Ascending aorta (tissue), 2 donors: ENCODE measurements around the gene MPRIP. TPM values are rescaled to one million over a fixed set of nuclear protein-coding genes. Genes with fewer than 3 reads are reported as not detected.

Experiments
- DNase-seq, 2 donors: peaks; one replicate each; pipeline ENCODE4 v3.0.0-alpha.2; 2019; ENCODE audit warnings: low spot score in 2 of 2
- H3K27ac ChIP-seq, 2 donors: fragments of 200-600 bp; sonication (generic); one replicate each; pipeline ENCODE4 v1.5.1; 2016 to 2017; ENCODE audit warnings: mild to moderate bottlenecking in 1 of 2
- H3K27me3 ChIP-seq: fragments of 200-600 bp; sonication (generic); one replicate; pipeline ENCODE4 v1.5.1; 2017
- H3K36me3 ChIP-seq, 2 donors: fragments of 200-600 bp; sonication (generic); one replicate each; pipeline ENCODE4 v1.5.1; 2016
- H3K4me1 ChIP-seq, 2 donors: fragments of 200-600 bp; sonication (generic); one replicate each; pipeline ENCODE4 v1.5.1; 2016 to 2017; ENCODE audit warnings: mild to moderate bottlenecking in 1 of 2
- H3K4me3 ChIP-seq, 2 donors: fragments of 200-600 bp; sonication (generic); one replicate each; pipeline ENCODE4 v1.5.1; 2016 to 2017; ENCODE audit warnings: mild to moderate bottlenecking in 1 of 2
- H3K9me3 ChIP-seq, 2 donors: fragments of 200-600 bp; sonication (generic); one replicate each; pipeline ENCODE4 v1.5.1; 2016
- intact Hi-C: fragments of 100-400 bp; cut with DNase I; formaldehyde crosslinking; loops from one replicate; pipeline ENCODE4 v1.15.1; 2023
- total RNA-seq: library from RNA; depleted of rRNA; stranded (reverse); fragments of >200 nt; gene quantifications from one replicate; pipeline ENCODE4 v1.1.0, GENCODE V29; 2016
- TF ChIP-seq, protein P1 (sequence below), 3 experiments: fragments of 200-600 bp in 2 of 3; fragments of 450-650 bp in 1 of 3; sonication (generic) in 2 of 3; IDR thresholded peaks; one replicate each; pipeline ENCODE4 v1.5.1; 2016 to 2019; ENCODE audit warnings: antibody characterized with exemption in 3 of 3, mild to moderate bottlenecking in 1 of 3, moderate library complexity in 1 of 3

The MPRIP gene
- total RNA-seq, 1 donor from 2014 or later: 246 TPM

DNA sequence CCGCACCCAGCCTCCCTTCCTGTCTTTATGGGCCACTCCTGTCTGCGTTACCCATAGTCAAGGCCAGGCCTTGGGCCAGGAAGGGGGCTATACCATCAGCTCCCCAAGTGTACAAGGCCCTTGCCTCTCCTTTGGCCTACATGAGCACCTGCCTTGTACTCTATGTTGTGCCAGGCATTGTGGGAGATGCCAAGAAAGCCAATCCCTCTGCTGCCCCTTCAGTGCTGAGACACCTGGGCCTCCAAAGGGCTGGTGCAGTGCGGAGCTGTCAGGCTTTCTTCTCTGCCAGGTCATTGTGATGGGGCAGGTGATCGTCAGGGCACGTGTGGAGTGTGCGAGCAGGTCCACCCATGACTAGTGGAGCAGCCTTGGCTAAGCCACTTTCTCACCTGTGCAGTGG lies 59.9 kb downstream of the MPRIP start:
- Histone ChIP-seq H3K27me3 (no peaks in the 10 kb centered on the region), H3K36me3 (peaks cover 0 to 4% of the 10 kb centered on the region in 2 donors), H3K9me3 (no peaks in the 10 kb centered on the region), H3K4me1 (peaks cover 7 to 29% of the 10 kb centered on the region in 2 donors), H3K27ac (no peak overlapping the region), H3K4me3 (no peak overlapping the region)
- intact Hi-C loops: loop anchor here (10.0 kb wide), 1 partner anchor 47 kb away; no protein-coding TSS in a partner anchor
- TF ChIP-seq, protein P1, sequence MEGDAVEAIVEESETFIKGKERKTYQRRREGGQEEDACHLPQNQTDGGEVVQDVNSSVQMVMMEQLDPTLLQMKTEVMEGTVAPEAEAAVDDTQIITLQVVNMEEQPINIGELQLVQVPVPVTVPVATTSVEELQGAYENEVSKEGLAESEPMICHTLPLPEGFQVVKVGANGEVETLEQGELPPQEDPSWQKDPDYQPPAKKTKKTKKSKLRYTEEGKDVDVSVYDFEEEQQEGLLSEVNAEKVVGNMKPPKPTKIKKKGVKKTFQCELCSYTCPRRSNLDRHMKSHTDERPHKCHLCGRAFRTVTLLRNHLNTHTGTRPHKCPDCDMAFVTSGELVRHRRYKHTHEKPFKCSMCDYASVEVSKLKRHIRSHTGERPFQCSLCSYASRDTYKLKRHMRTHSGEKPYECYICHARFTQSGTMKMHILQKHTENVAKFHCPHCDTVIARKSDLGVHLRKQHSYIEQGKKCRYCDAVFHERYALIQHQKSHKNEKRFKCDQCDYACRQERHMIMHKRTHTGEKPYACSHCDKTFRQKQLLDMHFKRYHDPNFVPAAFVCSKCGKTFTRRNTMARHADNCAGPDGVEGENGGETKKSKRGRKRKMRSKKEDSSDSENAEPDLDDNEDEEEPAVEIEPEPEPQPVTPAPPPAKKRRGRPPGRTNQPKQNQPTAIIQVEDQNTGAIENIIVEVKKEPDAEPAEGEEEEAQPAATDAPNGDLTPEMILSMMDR (IDR thresholded peaks at IDR 0.05): no peak
- no peak for DNase-seq

DNA sequence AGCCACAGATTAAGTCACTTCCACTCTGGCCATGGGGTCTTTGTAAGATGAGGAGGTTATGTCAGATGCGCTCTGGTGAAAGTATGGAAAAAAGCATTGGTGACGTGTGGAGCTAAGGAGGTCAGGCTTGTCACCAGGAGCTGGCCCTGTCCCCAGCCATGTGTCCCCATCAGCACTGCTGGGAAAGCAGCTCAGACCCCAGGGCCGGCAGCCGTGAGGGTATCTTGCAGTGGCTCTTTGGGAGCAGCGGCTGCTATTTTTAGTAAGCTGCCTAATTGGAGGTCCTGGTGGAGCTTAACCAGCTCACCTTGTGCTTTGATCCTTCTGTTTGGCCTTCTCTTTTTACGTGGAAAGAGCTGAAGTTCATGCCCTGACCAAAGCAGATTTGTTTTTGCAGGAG lies 60.9 kb downstream of the MPRIP start:
- Histone ChIP-seq H3K27me3 (no peaks in the 10 kb centered on the region), H3K4me1 (peaks cover 15 to 29% of the 10 kb centered on the region in 2 donors), H3K9me3 (no peaks in the 10 kb centered on the region), H3K36me3 (peaks cover 0 to 4% of the 10 kb centered on the region in 2 donors), H3K27ac (no peak overlapping the region), H3K4me3 (no peak overlapping the region)
- TF ChIP-seq, protein P1 (IDR thresholded peaks at IDR 0.05): no peak
- no peak for DNase-seq
- intact Hi-C loops: loop anchor here (10.0 kb wide), 1 partner anchor 48 kb away; no protein-coding TSS in a partner anchor

DNA sequence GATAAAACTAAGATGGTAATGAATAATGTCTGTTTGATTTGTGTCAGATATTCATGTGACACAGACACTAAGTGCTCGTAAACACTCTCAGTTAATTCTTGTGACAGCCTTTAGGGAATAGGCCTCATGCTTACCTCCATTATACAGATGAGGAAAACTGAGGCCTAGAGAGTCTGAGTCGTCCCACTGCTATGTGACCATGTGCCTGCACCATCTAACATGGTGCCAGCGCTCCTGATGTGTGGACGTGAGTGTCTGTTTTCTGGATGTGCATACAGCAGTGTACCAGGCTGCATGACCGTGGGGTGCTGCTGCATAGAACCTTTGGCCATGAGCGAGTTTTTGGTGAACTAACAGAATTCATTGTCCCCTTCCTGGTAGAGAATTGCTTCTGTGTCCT lies 61.8 kb downstream of the MPRIP start:
- TF ChIP-seq, protein P1 (IDR thresholded peaks at IDR 0.05): no peak
- intact Hi-C loops: loop anchor here (10.0 kb wide), 1 partner anchor 49 kb away; no protein-coding TSS in a partner anchor
- no peak overlapping the region for H3K27ac ChIP-seq
- H3K4me1 ChIP-seq: peaks cover 11 to 29% of the 10 kb centered on the region in 2 donors
- H3K27me3 ChIP-seq: no peaks in the 10 kb centered on the region
- no peak overlapping the region for H3K4me3 ChIP-seq
- DNase-seq: no peak
- H3K9me3 ChIP-seq: no peaks in the 10 kb centered on the region
- H3K36me3 ChIP-seq: peaks cover 0 to 4% of the 10 kb centered on the region in 2 donors

DNA sequence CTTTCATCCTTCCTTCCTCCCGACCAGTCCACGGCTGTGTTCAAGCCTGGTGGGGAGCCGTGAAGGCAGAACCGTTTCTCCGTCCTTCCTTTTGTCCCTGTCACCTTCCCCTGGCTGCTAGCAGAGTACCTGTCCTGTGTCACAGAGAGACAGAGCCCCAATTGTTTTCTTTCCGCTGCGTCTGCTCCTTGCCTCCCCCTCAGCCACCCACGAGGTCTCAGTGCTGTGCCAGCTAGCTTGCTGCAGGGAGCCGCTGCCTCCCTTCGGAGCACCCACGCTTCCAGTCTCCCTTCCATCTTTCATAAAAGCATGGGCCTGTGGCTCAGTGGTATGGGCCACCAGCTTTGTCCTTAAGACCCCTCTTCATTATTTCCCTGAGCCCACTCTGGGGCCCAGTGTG lies 62.2 kb downstream of the MPRIP start:
- intact Hi-C loops: loop anchor here (10.0 kb wide), 1 partner anchor 50 kb away; no protein-coding TSS in a partner anchor
- no peak for DNase-seq

DNA sequence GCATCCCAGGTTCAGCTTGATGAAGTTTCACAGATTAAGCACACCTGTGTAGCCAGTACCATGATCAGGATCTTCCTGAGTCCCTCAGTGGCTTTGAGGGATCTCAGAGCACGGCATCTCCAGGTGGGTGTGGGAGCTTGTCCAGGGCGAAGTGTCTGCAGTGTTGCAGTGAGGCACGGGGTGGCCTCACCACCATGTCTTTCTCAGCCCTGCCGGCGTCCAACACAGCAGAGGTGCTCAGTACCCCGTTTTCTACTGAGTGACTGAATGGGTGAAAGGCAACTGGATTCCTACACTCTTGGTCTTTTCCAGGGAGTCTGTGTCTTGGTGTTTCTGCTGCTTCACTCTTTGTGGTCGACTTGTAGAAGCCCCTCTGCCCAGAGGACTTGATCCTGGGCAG lies 63.7 kb downstream of the MPRIP start:
- no peaks in the 10 kb centered on the region for H3K27me3 ChIP-seq
- TF ChIP-seq, protein P1 (IDR thresholded peaks at IDR 0.05): no peak
- no peaks in the 10 kb centered on the region for H3K9me3 ChIP-seq
- no peak for DNase-seq
- H3K4me3 ChIP-seq: no peak overlapping the region
- peaks cover 0 to 4% of the 10 kb centered on the region in 2 donors for H3K36me3 ChIP-seq
- intact Hi-C loops: loop anchor here (10.0 kb wide), 1 partner anchor 51 kb away; no protein-coding TSS in a partner anchor
- H3K27ac ChIP-seq: peak overlapping the region; percentile 30 to 59
- peaks cover 11 to 33% of the 10 kb centered on the region in 2 donors for H3K4me1 ChIP-seq

More for the DNA sequence above, 62.2 kb downstream of the MPRIP start:
- no peaks in the 10 kb centered on the region for H3K27me3 ChIP-seq
- H3K36me3 ChIP-seq: peaks cover 0 to 4% of the 10 kb centered on the region in 2 donors
- peaks cover 11 to 30% of the 10 kb centered on the region in 2 donors for H3K4me1 ChIP-seq
- no peak overlapping the region for H3K4me3 ChIP-seq
- TF ChIP-seq, protein P1 (IDR thresholded peaks at IDR 0.05): no peak
- H3K27ac ChIP-seq: peak overlapping the region in 1 of 2 donors; percentile 31
- H3K9me3 ChIP-seq: no peaks in the 10 kb centered on the region
